ENCODE measurements around the gene KCTD20.
"Not testable (repeated sequence)": the region's sequence is repeated elsewhere in the genome, so short reads cannot be mapped to it uniquely, and the experiment has no call there.

The KCTD20 gene

DNA sequence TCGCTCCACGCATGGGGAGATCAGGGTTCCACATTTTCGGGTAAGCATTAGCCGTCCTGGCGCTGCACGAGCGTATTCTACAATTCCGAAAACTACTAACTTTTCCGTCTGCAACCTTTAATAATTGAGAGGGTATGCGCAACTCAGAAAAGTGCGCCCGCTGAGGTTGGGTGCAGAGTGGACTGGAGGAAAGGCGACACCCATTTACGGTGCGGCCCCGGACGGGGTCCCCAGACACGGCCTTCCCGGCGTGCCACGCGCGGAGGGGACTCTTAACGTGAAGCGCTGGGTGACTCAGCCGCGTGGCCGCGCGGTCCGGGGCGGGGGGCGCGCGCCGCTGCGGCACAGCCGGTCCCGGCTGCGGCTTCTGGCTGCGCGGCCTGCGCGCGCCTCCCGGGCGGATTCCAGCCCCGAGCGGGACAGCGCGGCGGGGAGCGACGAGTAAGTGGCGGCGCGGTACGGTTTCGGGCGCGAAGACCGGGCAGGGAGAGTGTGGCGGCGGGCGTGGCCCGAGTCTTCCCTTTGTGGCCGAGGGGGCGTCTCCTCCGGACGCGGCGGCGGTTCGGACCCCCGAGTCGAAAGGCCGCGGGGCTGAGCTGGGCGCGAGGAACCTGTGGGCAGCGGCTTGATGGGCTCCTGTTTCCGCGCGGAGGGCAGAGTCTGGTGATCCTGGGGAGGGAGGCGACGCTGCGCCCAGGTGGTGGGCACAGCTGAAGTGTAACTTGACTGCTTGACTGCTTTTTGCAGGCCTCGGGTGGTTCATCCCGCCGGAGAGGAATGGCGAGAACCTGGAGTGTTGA, at the start of gene KCTD20, which contains the start of gene PXT1:
Gene KCTD20 (plus strand): TSS at position 330 of the 800 bp plus-strand sequence. CDS start 27,098 bp downstream, outside the sequence.
Gene PXT1 (minus strand): TSS at position 184 of the 800 bp plus-strand sequence. CDS start 16,772 bp downstream, outside the sequence.
- peak; percentile 94 for DNase-seq

DNA sequence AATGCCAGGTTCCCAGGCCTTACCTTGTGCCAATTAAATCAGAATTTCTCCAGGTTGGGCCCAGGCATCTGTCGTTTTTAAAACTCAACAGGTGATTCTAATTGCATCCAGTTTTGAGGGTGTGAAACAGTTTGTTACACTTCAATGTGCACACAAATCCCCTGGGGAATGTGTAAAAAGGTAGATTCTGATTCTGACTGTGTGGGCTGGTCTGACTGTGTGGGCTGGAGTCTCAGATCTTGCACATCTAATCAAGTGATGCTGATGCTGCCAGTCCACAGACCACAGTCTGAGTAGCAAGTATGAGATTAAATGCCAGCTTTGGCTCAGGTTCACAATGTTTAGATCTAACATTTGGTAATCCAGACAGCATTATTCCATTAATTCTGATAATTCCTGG, 42.8 kb upstream of the KCTD20 start:
- no peak for DNase-seq

DNA sequence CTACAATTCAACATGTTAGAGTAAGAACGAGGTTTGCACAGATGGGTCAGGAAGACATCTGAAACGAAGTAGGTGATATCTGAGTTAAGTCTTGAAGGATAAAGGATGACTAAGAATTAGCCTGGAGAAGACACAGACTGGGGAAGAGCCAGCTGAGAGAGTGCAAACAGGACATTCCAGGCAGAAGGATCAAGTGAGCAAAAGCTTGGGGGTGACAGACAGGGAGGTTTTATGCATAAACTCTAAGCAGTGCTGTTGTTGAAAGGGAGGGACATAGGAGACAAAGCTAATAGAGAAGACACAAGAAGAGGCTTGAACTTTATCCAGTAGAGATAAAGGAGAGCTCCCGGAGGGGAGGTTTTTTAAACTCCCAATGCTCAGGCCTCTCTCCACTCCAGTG, 40.3 kb upstream of the KCTD20 start:
- no peak for DNase-seq

DNA sequence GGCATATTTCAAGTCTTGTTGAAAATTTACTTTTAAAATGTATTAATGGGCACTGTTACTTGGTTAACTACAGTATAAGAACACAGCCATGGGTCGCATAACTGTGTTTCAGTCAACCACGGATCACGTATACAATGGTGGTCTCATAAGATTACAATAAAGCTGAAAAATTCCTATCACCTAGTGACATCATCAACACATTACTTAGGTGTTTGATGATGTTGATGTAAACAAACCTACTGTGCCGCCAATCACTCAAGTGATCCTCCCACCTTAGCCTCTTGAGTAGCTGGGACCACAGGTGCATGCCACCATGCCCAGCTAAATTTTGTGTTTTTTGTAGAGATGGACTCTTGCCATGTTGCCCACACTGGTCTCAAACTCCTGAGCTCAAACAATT, 38.6 kb upstream of the KCTD20 start:
- DNase-seq: no peak

DNA sequence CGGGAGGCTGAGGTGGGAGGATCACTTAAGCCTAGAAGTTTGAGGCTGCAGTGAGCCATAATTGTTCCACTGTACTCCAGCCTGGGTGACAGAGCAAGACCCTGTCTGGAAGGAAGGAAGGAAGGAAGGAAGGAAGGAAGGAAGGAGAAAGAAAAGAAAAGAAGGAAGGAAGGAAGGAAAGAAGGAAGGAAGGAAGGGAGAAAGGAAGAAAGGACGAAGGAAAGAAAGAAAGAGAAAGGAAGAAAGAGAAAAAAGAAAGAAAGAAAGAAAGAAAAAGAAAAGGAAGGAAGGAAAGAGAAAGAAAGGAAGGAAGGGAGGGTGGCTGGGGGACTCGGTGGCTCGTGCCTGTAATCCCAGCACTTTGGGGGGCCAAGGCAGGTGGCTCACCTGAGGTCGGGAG, 33.1 kb upstream of the KCTD20 start:
- not testable (repeated sequence) for DNase-seq

DNA sequence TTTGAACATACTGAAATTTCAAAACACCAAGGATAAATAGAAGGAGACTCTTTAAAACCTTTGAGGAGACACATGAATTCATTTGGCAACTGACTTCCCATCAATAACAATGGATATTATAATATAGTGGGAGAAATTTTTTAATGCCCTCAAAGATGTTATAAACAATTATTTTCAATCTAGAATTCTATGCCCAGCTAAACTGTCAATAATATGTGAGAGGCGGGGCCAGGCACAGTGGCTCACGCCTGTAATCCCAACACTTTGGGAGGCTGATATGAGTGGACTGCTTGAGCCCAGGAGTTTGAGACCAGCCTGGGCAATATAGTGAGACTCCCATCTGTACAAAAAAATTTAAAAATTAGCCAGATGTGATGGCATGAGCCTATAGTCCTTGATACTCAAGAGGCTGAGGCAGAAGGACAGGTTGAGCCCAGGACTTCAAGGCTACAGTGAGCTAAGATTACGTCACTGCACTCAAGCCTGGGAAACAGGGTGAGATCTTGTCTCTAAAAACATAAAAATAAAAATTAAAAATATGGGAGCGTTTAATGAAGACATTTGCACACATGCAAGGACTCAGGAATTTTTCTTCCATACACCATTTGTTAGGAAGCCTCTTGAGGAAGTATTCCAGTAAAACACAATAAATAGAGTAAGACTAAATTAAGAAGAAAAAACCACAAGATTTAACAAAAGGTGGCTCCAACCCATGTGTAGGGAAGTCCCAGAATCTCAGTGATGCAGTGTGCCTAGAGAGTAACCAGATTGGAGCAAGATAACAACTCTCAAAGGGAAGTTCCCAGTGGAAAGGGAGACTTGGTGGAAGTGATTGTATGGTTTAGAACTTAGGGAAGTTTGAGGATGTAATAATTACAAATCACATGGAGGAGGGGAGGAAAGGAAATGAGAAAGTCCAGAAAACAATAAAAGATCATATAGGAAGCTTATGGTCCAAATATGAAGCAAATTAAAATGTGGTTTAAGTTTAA, 29.0 kb upstream of the KCTD20 start:
- DNase-seq: no peak

DNA sequence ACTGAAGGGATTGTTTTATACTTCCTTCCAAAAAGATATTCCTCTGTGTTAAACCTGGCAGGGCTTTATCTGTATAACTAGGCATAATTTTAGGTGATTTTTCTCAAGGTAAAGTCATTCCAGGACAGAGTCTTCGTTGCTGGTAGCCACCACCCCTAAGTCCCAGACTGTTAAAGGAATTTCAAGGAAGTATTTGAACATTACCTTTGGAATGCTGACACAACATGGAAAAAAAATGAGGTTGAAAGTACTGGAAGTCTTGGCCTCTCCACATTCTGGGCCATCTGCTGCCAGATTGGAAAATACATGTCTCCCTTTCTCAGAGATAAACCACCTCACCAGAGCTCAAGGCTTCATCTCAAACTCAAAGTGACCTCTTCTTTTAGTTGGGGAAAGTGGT, 28.3 kb upstream of the KCTD20 start:
- DNase-seq: no peak

DNA sequence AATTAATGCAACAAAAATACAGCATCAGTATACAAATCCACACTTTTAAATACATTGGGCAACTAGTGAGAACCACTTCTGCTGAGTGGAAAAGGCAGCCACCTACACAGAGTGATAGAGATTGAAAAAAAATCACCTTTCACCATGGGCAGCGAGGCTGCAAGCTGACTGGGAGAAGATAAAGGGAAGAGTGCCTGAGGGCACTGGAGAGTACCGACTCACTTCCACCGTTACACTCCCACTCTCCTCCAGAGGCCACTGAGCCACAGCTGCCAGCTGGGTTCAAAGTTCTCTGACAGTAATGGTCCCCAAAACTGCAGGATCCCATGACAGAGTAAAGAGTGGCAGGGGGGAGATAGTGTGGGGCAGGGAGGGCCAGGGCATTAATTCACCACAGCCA, 24.2 kb upstream of the KCTD20 start:
- no peak for DNase-seq

DNA sequence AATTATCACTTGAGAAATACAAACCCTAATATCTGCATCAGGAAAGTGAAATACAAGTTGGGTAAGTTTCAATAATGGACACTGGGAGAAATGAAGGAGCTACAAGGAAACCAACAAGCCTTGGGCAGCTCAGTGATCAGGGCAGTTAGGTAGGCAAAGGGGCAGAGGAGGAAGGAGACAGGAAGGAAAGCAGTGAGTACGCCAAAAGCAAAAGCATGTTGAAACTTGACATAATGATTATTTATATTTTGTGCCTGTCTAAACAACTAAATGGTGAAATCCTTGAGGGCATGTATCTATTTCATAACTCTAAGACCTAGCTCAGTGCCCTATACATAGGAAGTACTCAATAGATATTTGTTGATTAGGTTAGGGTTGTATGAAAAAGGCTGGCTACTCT, 23.5 kb upstream of the KCTD20 start:
- no peak for DNase-seq

DNA sequence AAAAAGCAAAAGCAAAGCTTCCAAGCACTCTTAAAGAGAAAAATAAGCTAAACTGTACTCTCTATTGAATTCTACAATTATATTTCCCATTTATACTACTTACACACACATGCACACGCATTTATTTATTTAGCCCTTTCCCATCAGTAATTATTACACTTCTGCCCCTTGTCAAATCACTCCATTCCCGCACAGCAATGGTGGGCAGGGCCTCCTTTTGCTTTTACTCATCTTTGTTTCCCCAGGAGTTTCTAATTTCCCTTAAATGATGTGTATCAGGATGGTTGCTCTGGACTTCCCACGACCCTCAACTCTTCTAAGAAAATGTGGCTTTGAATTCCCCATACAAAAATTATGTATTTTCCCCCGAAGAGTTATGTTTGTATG, 20.1 kb upstream of the KCTD20 start:
- no peak for DNase-seq

DNA sequence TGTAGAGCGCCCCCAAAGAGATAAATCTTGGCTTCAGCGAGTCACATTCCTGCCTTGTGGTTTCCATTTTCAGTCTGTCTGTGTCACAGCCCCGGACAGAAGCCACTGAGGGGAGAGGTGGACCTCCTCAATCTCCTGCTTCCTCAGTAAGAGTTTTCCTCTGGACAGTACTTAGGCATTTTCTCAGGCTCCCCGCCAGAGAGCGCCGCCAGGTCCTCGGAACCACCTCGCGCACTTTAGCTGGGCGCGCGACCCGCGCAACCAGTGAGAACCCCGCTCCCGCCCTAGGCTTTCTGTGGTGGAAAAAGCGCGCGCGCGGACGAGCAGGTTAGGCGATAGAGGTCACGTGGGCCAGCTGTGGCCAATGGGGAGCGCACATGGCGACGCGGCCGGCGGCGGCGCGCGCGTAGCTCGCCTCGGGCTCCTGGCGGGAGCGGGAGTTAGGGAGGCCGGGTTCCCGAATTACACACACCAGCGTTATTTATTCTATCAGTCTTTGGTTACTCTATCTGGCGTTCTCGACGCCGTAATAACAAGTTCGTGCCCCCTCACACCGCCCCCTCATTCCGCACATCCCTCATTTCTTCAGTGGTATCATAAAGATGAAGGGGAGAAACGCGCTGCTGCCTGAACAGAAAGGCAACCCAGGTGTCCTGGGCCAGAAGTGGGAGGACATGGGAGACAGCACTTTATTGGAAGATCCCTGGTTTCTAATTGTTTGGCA, 19.5 kb upstream of the KCTD20 start:
- DNase-seq: peak; percentile 98

DNA sequence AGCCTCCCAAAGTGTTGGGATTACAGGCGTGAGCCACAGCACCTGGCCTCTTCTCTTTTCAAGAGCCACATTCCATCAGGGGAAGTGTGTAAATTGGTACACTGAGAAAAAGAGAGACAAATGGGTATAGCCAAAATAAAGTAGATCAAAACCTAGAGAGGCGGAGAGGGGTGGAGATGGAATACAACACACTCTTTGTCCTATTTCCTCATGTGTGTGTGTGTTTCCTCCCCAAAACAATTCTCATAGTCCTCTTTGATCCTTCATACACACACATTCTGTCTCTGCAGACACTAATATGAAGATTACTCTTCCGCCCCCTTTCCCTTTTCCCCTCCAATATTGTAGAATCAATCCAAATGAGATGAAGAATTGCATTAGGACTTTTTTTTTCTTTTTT, 16.2 kb upstream of the KCTD20 start:
- DNase-seq: no peak

DNA sequence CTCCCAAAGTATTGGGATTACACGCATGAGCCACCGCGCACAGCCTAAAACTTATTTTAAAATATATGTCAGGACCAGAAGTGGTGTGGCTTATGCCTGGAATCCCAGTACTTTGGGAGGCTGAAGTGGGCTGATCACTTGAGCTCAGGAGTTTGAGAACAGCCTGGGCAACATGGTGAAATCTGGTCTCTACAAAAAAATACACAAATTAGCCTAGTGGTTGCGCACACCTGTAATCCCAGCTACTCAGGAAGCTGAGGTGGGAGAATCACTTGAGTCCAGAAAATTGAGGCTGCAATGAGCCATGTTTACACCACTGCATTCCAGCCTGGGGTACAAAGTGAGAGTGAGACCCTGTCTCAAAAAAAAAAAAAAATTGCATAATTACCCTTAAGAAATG, 13.9 kb upstream of the KCTD20 start:
- DNase-seq: no peak

DNA sequence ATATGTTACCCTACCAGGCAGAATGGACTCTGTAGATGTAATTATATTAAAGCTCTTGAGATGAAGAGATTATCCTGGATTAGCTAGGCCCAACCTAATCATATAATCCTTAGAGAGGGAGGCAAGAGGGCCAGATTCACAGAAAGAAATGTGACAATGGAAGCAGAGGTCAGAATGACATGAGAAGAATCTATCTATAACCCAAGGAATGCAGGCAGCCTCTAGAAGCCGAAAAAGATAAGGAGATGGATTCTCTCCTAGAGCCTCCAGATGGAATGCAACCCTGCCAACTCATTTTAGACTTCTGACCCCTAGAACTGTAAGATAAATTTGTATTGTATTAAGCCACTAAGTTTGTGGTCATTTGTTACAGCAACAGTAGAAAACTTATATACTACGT, 12.4 kb upstream of the KCTD20 start:
- no peak for DNase-seq

DNA sequence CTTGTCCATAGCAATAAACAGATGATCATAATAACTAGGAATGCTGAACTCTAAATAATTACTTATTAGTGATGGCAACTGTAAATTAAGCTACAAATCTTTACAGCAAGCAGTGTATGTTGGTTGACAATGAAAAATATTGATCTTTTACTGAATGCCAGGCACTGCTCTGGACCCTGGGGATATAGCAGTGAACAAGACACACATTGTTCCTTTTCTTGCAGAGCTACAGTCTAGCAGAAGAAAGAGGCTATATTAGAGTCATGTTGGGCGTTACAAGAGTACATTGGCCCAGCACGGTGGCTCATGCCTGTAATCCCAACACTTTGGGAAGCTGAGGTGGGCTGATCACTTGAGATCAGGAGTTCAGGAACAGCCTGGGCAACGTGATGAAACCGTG, 11.6 kb upstream of the KCTD20 start:
- DNase-seq: no peak

DNA sequence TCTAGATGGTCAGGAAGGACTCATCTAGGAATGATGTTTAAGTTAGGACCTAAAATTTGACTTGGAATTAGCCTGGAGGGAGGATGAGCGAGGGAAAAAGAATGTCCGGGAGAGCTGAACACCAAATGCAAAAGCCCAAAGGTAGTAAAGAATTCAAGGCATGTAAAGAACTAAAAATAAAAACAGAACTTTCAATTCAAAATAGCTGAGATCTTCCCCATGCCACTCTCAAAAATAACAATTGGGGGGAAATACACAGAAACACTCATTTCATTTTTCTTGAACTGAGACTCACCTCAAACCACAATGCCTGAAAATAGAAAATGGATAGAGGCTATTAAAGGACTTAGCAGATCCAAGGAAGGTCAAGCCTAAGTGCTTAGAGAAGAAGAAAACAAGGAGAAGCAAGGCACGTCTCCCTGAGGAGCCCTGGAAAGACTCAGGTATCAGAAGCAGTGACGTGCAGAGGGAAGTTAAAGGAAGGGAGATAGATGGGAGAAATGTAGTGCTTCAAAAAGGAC, 10.6 kb upstream of the KCTD20 start:
- DNase-seq: no peak

DNA sequence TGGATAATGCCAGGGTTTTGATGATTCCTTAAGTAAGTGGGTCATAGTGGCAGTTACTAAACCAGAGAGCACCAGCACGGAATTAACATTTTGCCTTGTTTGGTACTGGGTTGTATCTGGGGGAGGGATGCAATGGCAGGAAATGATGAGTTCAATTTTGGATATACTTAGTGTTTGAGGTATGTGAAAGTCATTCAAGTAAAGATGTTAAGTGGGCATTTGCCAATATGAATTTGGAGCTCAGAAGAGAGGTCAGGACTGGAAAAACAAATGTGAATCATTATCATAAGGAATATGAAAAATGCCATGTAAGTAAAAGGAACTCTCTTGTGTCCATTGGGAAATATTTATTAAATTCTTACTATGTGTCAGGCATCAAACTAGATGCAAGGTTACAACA, 6.3 kb upstream of the KCTD20 start:
- no peak for DNase-seq

DNA sequence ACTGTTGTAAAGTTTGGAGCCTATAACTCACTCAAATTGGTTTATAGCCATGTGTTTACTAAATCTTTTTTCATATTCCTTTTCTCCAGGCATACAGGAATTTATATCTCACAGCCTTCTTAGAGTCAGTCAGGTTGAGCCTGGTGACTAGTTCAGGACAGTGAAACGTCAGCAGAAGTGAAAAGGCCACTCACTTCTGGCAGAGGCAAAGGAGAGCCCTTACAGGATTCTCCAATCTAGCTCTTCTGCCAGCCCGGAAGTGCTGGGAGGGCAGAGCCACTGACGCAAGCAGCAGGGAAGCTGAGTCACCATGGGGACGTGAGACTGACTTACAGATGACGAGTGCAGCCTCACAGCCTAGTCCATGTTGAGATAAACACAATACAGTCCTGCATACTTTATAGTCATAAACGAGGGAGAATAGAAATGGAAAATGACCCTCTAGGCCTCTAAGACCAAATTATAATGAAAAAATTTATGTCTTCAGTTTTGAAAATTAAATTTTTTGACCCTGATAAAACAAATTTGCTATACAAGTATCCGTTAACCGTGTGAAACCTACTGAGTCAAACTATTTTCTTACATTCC, 1.4 kb upstream of the KCTD20 start:
- DNase-seq: peak; percentile 85

DNA sequence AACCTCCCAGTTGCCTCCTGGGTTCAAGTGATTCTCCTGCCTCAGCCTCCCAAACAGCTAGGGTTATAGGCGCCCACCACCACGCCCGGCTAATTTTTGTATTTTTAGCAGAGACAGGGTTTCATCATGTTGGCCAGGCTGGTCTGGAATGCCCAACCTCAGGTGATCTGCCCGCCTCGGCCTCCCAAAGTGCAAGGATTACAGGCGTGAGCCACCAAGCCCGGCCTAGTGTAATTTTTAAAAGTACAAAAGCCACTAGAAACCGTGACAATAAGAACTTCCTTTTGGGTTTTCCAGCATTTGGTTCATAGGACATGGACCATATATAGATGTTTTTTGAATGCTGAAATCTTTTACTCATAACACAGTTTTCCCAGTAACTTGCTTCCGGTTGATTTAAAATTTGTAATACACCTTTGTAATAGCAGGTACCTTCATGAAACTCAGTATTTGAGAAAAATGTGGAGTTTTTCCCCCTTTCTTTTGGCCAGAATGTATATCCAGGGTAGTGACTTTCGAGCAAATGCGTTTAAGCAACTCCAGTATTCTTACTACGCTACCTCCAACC, 613 bp upstream of the KCTD20 start:
- DNase-seq: no peak

DNA sequence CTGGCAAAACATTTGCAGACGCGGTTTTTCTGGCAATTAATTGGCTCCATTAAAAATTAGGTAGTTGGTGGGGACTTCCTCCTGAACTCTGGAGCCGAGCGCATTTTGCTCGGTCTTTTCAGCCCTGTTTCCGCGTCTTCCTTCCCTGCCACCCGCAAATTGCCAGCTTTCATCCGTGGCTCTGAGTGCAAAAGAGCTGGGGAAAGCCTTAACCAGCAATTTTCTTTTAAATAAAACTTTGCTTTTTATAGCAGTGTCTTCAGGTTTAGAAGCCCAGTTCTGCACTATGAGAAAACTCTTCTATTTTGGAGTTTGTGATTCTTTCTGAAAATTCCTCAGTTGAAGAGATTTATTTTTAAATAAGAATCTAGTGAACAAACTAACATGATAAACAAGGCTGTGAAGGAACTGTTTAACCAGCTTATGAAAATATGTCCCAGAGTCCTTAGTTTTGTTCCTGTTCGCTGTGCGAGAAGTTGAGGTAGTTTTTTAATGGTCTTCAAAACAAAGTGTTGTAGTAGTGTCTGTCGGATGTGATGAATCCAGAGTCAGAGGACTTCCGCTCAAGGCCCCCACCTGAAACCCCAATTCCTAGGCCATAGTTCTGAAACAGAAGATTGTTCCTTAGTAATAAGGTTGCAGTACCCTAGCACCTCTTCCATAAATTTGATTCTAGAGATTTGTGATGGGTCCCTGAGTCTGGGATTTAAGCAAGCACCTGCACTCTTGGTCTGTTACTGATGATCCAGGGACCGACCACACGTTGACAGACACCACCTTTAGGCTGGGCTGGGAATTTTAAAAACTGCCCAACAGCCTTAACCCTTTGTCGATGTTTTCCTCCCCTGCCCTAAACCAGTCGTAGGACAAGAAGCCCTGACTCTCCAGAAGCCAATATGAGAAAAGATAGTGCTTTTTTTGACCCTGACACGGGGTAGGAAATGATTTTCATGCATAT, 950 bp downstream of the KCTD20 start:
- no peak for DNase-seq

DNA sequence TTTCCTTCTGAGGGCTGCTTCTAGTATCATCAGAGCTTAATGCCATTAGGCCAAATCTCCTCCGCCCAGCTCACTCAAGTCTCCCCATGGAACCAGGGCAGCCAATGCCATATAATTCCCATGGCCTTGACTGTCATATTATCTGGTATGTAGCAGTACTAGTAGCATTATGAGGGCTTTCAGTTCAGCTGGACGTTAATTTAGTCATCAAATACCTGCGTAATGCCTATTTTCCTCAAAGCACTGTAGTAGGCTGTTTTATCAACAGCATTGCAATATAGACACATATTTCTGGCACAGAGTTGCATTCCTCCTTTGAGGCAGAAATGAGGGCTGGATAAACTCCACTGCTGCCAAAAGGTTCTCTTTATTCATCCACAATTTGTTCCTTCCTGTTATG, 1.7 kb downstream of the KCTD20 start:
- DNase-seq: no peak
